ENCODE measurements around the gene TBL1XR1. TPM values are rescaled to one million over a fixed set of nuclear protein-coding genes. Genes with fewer than 3 reads are reported as not detected.
"Not testable (repeated sequence)": the region's sequence is repeated elsewhere in the genome, so short reads cannot be mapped to it uniquely, and the experiment has no call there.

The TBL1XR1 gene
- polyA plus RNA-seq, 12 donors: 59.7 to 586 (median 82.5) TPM

DNA sequence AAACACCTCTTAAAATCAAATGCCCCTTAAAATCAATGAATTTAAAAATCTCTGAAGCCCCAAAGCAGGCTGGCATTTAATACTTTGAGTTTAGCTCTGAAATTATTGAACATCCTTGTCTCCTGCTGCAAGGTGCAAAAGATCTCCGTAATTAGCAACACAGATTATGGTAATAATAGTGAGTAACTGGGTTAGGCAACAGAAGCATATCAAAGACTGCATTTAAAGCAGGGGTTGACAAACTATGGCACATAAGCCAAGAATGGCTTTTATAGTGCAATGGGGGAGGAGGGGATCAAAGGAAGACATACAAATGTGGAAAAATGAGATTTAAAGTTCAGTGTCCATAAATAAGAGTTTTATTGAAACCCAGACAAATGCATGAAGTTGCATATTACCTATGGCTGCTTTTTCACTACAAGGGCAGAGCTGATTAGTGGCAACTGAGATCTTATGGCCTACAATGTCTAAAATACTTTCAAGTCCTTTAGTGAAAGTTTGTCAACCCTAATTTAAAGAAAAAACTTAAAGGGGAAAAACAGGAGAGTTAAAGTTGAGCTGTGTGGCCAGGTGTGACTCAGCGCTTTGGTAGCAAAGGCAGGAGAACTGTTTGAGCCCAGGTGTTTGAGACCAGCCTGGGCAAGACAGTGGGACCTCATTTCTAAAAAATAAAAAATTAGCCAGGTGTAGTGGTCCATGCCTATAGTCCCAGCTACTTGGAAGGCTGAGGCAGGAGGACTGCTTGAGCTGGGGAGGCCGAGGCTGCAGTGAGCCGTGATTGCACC, 157.6 kb downstream of the TBL1XR1 start:
- DNase-seq: no peak

DNA sequence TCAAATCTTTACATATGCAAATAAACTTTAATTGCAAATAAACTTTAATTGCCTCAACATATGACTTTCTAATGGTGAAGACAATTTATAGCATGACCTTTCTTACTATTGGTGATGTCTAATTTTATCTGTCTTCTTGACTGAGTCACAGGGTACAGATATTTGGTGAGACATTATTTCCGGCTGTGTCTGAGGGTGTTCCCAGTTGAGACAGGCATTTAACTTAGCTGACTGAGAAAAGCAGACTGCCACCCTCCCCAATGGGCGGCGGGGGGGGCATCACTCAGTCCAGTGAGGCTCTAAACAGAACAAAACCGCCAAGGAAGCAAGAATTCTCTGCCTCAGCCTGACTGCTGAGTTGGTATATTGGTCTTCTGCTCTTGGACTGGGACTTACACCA, 160.0 kb downstream of the TBL1XR1 start:
- no peak for DNase-seq

DNA sequence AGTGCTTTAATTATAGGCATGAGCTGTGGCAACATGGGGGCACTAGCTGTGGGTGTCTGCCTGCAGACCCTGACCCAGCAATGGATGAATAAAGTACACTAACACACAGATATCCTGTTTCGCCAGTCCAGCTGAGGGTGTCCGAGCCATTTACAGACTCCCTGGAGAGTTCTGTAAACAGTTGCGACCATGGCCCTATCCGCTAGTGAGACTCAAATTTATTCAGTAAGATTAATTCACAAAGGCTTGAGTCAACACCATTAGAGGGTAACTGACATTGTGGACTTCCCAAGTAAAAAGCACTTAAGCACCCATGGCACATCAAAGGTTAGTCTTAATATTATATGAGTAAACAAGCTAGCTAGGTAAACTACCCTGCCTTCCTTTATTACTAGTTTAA, 161.6 kb downstream of the TBL1XR1 start:
- DNase-seq: no peak

- DNase-seq: no peak
Measured at GRCh38 chr3:177034832-177035475, 162.3 kb downstream of the TBL1XR1 start.

GRCh38 chr3:177026505-177027277, 170.6 kb downstream of the TBL1XR1 start:
- DNase-seq: no peak

- no peak for DNase-seq
Measured at GRCh38 chr3:177015881-177016280, 181.4 kb downstream of the TBL1XR1 start.

DNA sequence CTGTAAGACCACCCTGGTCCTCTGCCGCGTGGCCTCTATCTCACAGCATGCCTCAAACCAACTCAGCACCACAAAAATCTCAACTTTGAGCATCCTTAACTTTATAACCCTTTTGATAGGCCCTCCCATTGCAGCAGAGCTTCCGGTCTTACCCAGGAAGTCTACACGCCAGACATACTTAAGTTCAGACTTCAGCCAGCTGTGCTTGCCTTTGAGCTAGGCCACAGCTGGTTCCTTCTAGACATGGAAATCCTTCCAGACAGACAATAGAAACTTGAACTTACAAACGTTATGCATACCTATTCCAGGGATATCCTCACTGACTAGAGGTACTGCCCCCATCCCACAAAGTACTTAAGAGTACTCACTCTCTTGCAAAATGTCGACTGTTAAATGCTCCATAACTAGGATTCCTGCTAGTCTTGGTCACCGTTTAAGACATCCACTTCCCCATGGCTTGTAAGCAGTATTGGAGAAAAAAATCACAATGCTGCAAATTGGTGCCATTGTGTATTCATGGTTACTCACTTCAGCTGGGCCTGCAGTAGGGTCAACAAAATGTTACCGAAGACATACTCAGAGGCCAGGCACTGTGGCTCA, 183.5 kb downstream of the TBL1XR1 start:
- DNase-seq: no peak

DNA sequence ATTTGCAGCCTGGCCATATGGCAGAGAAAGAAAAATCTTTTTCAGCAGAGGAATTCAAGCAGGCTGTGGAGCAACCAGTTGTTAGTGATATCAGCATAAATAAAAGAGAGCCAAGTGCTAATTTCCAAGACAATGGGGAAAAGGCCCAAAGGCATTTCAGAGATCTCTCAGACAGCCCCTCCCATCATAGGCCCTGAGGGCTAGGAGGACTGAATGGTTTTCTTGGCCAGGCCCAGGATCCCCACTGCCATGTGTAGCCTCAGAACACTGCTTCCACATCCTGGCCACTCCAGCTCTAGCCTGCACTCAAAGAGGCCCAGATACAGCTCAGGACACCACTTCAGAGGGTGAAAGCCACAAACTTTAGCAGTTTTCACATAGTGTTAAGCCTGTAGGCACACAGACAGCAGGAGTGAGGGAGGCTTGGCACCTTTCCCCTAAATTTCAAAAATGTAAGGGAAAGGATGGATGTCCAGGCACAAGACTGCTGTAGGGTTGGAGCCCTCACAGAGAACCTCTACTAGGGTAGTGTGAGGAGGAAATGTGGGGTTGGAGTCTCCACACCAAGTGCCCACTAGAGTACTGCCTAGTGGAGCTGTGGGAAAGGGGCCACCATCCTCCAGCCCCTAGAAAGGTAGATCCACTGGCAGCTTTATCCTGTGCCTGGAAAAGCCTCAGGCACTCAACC, 191.4 kb downstream of the TBL1XR1 start:
- no peak for DNase-seq

DNA sequence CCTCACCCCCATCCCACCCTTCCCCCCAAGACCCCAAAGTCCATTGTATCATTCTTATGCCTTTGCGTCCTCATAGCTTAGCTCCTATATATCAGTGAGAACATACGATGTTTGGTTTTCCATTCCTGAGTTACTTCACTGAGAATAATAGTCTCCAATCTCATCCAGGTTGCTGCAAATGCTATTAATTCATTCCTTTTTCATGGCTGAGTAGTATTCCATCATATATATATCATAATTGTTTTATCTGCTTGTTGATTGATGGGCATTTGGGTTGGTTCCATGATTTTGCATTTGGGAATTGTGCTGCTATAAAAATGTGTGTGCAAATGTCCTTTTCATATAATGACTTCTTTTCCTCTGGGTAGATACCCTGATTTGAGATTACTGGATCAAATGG, 197.1 kb downstream of the TBL1XR1 start:
- not testable (repeated sequence) for DNase-seq

DNA sequence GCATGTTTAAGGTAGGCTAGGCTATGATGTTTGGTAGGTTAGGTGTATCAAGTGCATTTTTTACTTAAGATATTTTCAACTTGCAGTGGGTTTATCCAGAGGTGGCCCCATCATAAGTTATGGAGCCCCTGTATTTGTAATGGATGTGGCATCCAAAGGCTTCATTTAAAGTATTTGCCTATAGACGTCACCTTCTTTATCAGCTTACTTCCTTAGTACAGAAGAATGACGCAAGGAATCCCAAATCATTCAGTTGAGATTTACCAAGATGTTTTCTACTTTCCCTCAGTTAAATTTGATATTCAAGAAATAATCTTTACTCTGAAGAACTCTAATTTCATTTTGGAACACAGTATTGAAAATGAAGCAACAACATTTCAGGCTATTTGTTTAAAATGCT, 201.3 kb downstream of the TBL1XR1 start:
- DNase-seq: no peak

- no peak for DNase-seq
Measured at GRCh38 chr3:176994891-176995781, 202.1 kb downstream of the TBL1XR1 start.

GRCh38 chr3:176994393-176994792, 202.9 kb downstream of the TBL1XR1 start:
- DNase-seq: no peak

DNA sequence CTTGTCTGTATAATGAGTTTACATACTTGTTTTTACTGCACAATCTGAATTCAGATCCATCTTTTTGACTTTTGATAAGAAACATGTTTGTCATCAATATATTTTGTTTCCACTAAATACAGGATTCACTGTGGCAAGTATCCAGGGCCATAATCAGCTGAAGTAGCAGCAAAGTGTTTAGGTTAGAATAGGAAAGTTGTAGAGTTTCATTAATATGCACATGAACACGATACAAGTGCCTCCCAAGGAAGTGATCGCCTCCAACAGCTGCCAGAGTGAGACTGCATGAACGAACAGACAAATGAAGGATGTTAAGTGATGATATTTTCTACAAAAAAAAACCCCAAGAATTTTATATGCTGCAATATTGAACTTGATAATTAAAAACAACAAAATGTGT, 204.3 kb downstream of the TBL1XR1 start:
- DNase-seq: no peak

DNA sequence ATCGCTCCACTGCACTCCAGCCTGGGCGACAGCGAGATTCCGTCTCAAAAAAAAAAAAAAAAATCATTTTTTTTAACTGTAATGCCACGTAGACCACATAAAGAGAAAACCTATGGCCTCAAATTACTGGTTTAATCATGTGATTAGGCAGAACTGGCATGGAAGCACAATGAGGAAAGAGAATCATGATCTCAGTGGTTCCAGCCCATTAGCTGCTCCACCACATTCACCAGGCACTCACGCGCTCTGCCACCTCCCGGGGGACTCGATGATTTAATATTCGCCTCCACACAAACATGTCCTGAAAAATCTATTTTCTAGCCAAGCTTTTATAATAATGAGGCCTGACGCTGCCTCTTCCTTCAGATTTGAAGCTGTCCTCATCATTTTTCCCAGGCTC, 204.7 kb downstream of the TBL1XR1 start:
- no peak for DNase-seq

GRCh38 chr3:176988795-176989194, 208.5 kb downstream of the TBL1XR1 start:
- DNase-seq: no peak

- no peak for DNase-seq
Measured at GRCh38 chr3:176987901-176988650, 209.2 kb downstream of the TBL1XR1 start.

DNA sequence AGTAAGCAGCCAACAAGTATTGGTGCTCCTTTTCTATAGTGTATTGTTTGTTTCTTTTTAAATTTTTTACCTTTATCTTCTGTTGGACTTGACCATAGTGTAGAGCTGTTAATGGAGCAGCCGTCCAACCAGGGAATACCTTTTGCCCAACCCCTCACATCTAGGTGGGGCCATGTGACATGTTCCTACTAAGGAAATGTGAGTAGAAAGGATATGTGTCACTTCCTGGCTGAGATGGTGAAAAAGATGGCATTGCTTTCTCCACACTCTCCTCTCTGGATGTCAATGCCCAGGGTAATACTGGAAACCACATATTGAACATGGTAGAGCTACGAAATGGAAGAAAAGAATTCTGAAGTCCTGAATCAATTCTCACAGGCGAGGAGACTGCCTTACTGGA, 218.8 kb downstream of the TBL1XR1 start:
- DNase-seq: no peak

GRCh38 chr3:176977331-176977730, 220.0 kb downstream of the TBL1XR1 start:
- DNase-seq: no peak

GRCh38 chr3:176976586-176976985, 220.7 kb downstream of the TBL1XR1 start:
- DNase-seq: no peak

GRCh38 chr3:176974279-176974678, 223.0 kb downstream of the TBL1XR1 start:
- DNase-seq: no peak

All from muscle of arm (tissue), 12 donors.